ENCODE results near the gene FTCD.
"Not testable (repeated sequence)": the region's sequence is repeated elsewhere in the genome, so short reads cannot be mapped to it uniquely, and the experiment has no call there.

Gene FTCD

GRCh38 chr21:46172863-46173528 is 17.6 kb upstream of the FTCD start:
- Histone ChIP-seq H2AFZ (no peak overlapping the region), H3K4me2 (ENCODE audit: low read length) (no peak overlapping the region), H3K36me3 (ENCODE audit: control insufficient read depth, insufficient read depth, low read length) (no peaks in the 10 kb centered on the region), H3K4me3 (ENCODE audit: low read depth, low read length) (no peak overlapping the region), H3K9me3 (ENCODE audit: control insufficient read depth, low read length) (no peaks in the 10 kb centered on the region), H3K27ac (no peak overlapping the region), H3K79me2 (no peaks in the 10 kb centered on the region), H3K27me3 (ENCODE audit: control insufficient read depth, insufficient read depth, low read length) (no peaks in the 10 kb centered on the region), H3K9ac (no peak overlapping the region), H3K4me1 (no peaks in the 10 kb centered on the region)
- no peak for TF ChIP-seq CTCF (IDR thresholded peaks at IDR 0.05)

GRCh38 chr21:46171996-46172862 is 16.9 kb upstream of the FTCD start:
- H3K9ac ChIP-seq = no peak overlapping the region
- H3K4me1 ChIP-seq = no peaks in the 10 kb centered on the region
- no peak overlapping the region for H2AFZ ChIP-seq
- no peak overlapping the region for H3K4me3 ChIP-seq (ENCODE audit: low read depth, low read length)
- no peaks in the 10 kb centered on the region for H3K79me2 ChIP-seq
- H3K9me3 ChIP-seq (ENCODE audit: control insufficient read depth, low read length) = no peaks in the 10 kb centered on the region
- no peaks in the 10 kb centered on the region for H3K36me3 ChIP-seq (ENCODE audit: control insufficient read depth, insufficient read depth, low read length)
- H3K4me2 ChIP-seq (ENCODE audit: low read length) = no peak overlapping the region
- no peaks in the 10 kb centered on the region for H3K27me3 ChIP-seq (ENCODE audit: control insufficient read depth, insufficient read depth, low read length)
- no peak for TF ChIP-seq CTCF (IDR thresholded peaks at IDR 0.05)
- no peak overlapping the region for H3K27ac ChIP-seq

- Histone ChIP-seq H3K4me1 (no peaks in the 10 kb centered on the region), H3K36me3 (ENCODE audit: control insufficient read depth, insufficient read depth, low read length) (no peaks in the 10 kb centered on the region), H3K4me2 (ENCODE audit: low read length) (no peak overlapping the region), H2AFZ (no peak overlapping the region), H3K9ac (no peak overlapping the region), H3K79me2 (no peaks in the 10 kb centered on the region), H3K4me3 (ENCODE audit: low read depth, low read length) (no peak overlapping the region), H3K27ac (no peak overlapping the region), H3K27me3 (ENCODE audit: control insufficient read depth, insufficient read depth, low read length) (no peaks in the 10 kb centered on the region), H3K9me3 (ENCODE audit: control insufficient read depth, low read length) (no peaks in the 10 kb centered on the region)
- no peak for TF ChIP-seq CTCF (IDR thresholded peaks at IDR 0.05)
These were observed 16.2 kb upstream of the FTCD start for GRCh38 chr21:46171585-46171984.

- not testable (repeated sequence) for H3K79me2 ChIP-seq; H3K36me3 ChIP-seq (ENCODE audit: control insufficient read depth, insufficient read depth, low read length); H3K4me3 ChIP-seq (ENCODE audit: low read depth, low read length); H3K27ac ChIP-seq; H2AFZ ChIP-seq; H3K9ac ChIP-seq; H3K4me2 ChIP-seq (ENCODE audit: low read length); H3K4me1 ChIP-seq; H3K9me3 ChIP-seq (ENCODE audit: control insufficient read depth, low read length); H3K27me3 ChIP-seq (ENCODE audit: control insufficient read depth, insufficient read depth, low read length)
These were observed 15.2 kb upstream of the FTCD start for GRCh38 chr21:46170436-46171193.
